ENCODE data around the gene KCNN3.

KCNN3 gene

DNA sequence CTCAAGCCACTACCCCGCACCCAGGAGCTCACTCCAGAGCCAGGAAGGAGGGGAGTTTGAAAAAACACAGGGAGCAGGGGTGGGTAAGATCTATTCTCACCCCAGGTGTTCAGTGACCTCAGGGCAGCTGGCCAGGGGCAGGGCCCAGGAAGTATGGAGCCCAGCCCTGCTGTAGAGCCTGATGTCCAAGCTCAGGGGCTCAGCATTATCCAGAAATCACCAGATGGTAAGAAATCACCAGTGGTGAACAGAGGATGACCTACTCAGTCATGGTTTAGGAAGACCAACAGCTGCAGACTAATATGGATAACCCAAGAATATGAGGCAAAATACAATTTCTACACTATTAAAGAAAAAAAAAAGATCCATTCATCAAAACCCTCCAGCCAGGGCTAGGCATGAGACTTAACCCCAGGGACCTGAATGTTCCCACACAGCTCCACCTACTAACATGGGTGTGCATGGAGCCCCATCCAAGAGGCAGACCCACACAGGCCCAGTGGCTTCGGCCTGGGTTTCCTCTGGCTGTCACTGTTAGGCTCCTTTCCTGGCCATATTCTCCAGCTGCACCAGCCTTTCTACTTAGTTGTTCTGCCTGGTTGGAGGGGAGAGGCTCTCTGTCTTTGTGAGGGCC lies 67.6 kb downstream of the KCNN3 start:
- DNase-seq (ENCODE audit: low read depth), result no peak
- in situ Hi-C loops (cut with HindIII; ENCODE audit: low sequenced_read_pairs), result no loop called here
- no peak overlapping the region for H3K4me3 ChIP-seq (ENCODE audit: low read depth, low read length)
- no peak for TF ChIP-seq CTCF (IDR thresholded peaks at IDR 0.05; ENCODE audit: low read depth, low read length, missing control alignments)

- H3K4me3 ChIP-seq (ENCODE audit: low read depth, low read length), result no peak overlapping the region
- DNase-seq (ENCODE audit: low read depth), result no peak
- TF ChIP-seq CTCF (IDR thresholded peaks at IDR 0.05; ENCODE audit: low read depth, low read length, missing control alignments), result no peak
- in situ Hi-C loops (cut with HindIII; ENCODE audit: low sequenced_read_pairs), result no loop called here
Measured at GRCh38 chr1:154801234-154802011, 68.7 kb downstream of the KCNN3 start.

GRCh38 chr1:154799188-154799587 lies 70.9 kb downstream of the KCNN3 start:
- DNase-seq (ENCODE audit: low read depth), result no peak

GRCh38 chr1:154798645-154799044 lies 71.4 kb downstream of the KCNN3 start:
- in situ Hi-C loops (cut with HindIII; ENCODE audit: low sequenced_read_pairs), result loop anchor here (25.0 kb wide), 1 partner anchor 111 kb away; no protein-coding TSS in a partner anchor
- TF ChIP-seq CTCF (IDR thresholded peaks at IDR 0.05; ENCODE audit: low read depth, low read length, missing control alignments), result no peak
- no peak for DNase-seq (ENCODE audit: low read depth)
- no peak overlapping the region for H3K4me3 ChIP-seq (ENCODE audit: low read depth, low read length)

More at GRCh38 chr1:154799188-154799587, 70.9 kb downstream of the KCNN3 start:
- in situ Hi-C loops (cut with HindIII; ENCODE audit: low sequenced_read_pairs), result loop anchor here (25.0 kb wide), 1 partner anchor 112 kb away; no protein-coding TSS in a partner anchor
- no peak overlapping the region for H3K4me3 ChIP-seq (ENCODE audit: low read depth, low read length)
- TF ChIP-seq CTCF (IDR thresholded peaks at IDR 0.05; ENCODE audit: low read depth, low read length, missing control alignments), result no peak

DNA sequence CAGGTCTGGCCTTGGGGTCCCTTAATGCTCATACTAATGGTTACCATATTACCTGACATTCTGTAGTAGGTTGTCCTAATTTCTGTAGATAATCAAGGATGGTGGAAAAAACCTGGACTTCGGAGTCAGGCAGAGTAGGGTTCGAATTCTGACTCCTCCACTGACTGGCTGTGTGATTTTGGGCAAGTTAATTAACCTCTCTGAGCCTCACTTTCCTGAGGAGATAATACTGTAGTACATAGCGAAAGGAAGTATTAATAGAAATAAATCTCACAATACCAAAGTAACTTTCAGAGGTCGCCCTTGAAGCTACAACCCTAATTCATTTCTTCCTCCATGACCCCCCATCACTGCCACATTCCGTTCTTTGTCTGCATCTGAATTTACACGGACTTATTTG lies 72.9 kb downstream of the KCNN3 start:
- DNase-seq (ENCODE audit: low read depth), result no peak
- no peak for TF ChIP-seq CTCF (IDR thresholded peaks at IDR 0.05; ENCODE audit: low read depth, low read length, missing control alignments)
- in situ Hi-C loops (cut with HindIII; ENCODE audit: low sequenced_read_pairs), result loop anchor here (25.0 kb wide), 1 partner anchor 110 kb away; no protein-coding TSS in a partner anchor
- H3K4me3 ChIP-seq (ENCODE audit: low read depth, low read length), result no peak overlapping the region

- no peak for TF ChIP-seq CTCF (IDR thresholded peaks at IDR 0.05; ENCODE audit: low read depth, low read length, missing control alignments)
- no peak for DNase-seq (ENCODE audit: low read depth)
- in situ Hi-C loops (cut with HindIII; ENCODE audit: low sequenced_read_pairs), result loop anchor here (25.0 kb wide), 1 partner anchor 109 kb away; no protein-coding TSS in a partner anchor
- H3K4me3 ChIP-seq (ENCODE audit: low read depth, low read length), result no peak overlapping the region
Measured at GRCh38 chr1:154796303-154796892, 73.7 kb downstream of the KCNN3 start.

All from astrocyte of the cerebellum (primary cell).